Type B pancreatic cell (in vitro differentiated cells): ENCODE measurements around the gene HRAS. TPM values are rescaled to one million over a fixed set of nuclear protein-coding genes. Genes with fewer than 3 reads are reported as not detected.

Experiments
- DNase-seq: peaks from one replicate; pipeline ENCODE4 v3.0.0; 2021; ENCODE audit warnings: mixed read lengths; ENCODE audit not compliant: unreplicated experiment; ENCODE audit errors: extremely low spot score
- H3K27ac Mint-ChIP-seq: 2 replicates; pipeline ENCODE4 v1.8.0; 2021; ENCODE audit warnings: mild to moderate bottlenecking, mixed read lengths
- H3K27me3 Mint-ChIP-seq: 2 replicates; pipeline ENCODE4 v1.8.0; 2021; ENCODE audit warnings: mixed read lengths
- H3K36me3 Mint-ChIP-seq: 2 replicates; pipeline ENCODE4 v1.8.0; 2021; ENCODE audit warnings: mixed read lengths
- H3K4me1 Mint-ChIP-seq: one replicate; pipeline ENCODE4 v1.8.0; 2021; ENCODE audit warnings: mixed read lengths; ENCODE audit not compliant: unreplicated experiment
- H3K4me3 Mint-ChIP-seq: 2 replicates; pipeline ENCODE4 v1.8.0; 2021; ENCODE audit warnings: mild to moderate bottlenecking, mixed read lengths
- H3K9me3 Mint-ChIP-seq: 2 replicates; pipeline ENCODE4 v1.8.0; 2021; ENCODE audit warnings: mixed read lengths
- total RNA-seq: library from RNA; stranded (reverse); gene quantifications from 2 replicates; pipeline ENCODE4 v1.2.1, GENCODE V29; 2021; ENCODE audit warnings: low replicate concordance
- TF ChIP-seq, protein P1 (sequence below): fragments of 200-600 bp; sonication (generic); conservative IDR thresholded peaks from 2 replicates; pipeline ENCODE4 v1.5.0; 2021; ENCODE audit warnings: antibody characterized with exemption, mild to moderate bottlenecking

Gene HRAS
- total RNA-seq, 1 donor from 2014 or later, result 63.1 TPM

DNA sequence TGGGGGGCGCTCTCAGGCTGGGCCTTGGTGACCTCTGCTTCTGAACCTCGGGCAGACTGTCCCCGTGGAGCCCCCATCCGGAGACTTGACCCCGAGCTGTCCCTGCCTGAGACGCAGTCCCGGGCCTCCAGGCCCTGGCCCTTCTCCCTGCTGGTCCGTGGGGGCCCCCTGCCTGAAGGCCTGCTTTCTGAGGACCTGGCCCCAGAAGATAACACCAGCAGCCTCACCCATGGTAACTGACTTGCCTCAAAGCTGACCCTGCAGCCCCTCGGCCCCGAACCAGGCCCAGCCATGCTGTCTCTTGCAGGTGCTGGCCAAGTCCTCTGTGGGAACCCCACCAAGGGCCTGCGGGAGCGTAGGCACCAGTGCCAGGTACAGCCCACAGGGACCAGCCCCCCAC lies 16.2 kb upstream of the HRAS start:
- TF ChIP-seq, protein P1, sequence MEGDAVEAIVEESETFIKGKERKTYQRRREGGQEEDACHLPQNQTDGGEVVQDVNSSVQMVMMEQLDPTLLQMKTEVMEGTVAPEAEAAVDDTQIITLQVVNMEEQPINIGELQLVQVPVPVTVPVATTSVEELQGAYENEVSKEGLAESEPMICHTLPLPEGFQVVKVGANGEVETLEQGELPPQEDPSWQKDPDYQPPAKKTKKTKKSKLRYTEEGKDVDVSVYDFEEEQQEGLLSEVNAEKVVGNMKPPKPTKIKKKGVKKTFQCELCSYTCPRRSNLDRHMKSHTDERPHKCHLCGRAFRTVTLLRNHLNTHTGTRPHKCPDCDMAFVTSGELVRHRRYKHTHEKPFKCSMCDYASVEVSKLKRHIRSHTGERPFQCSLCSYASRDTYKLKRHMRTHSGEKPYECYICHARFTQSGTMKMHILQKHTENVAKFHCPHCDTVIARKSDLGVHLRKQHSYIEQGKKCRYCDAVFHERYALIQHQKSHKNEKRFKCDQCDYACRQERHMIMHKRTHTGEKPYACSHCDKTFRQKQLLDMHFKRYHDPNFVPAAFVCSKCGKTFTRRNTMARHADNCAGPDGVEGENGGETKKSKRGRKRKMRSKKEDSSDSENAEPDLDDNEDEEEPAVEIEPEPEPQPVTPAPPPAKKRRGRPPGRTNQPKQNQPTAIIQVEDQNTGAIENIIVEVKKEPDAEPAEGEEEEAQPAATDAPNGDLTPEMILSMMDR, result no peak
- no peak overlapping the region for H3K4me3 Mint-ChIP-seq
- H3K4me1 Mint-ChIP-seq, result no peaks in the 10 kb centered on the region
- DNase-seq, result no peak
- H3K9me3 Mint-ChIP-seq, result no peaks in the 10 kb centered on the region
- no peak overlapping the region for H3K27ac Mint-ChIP-seq
- H3K36me3 Mint-ChIP-seq, result no peaks in the 10 kb centered on the region
- H3K27me3 Mint-ChIP-seq, result peaks cover 4% of the 10 kb centered on the region

GRCh38 chr11:551131-551530 lies 15.8 kb upstream of the HRAS start:
- Mint-ChIP-seq H3K4me1 (no peaks in the 10 kb centered on the region), H3K4me3 (no peak overlapping the region), H3K27ac (no peak overlapping the region), H3K27me3 (no peaks in the 10 kb centered on the region), H3K36me3 (no peaks in the 10 kb centered on the region), H3K9me3 (no peaks in the 10 kb centered on the region)
- TF ChIP-seq, protein P1, result no peak
- no peak for DNase-seq

DNA sequence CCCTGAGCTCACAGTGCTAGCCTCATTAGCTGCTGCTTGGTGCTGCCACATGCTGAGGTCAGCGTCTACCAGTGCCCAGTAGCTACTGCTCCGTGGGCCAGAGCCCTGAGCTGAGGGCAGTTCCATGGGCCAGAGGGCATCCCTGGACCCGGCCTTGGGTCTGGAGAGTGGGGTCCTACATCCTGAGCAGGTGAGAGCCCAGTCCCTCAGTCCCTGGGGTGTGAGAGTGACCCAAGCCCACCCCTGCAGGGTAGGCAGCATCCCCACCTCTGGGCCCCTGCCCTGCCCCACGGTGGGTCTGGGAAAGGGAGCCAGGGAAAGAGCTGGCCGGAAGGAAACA lies 15.3 kb upstream of the HRAS start:
- Mint-ChIP-seq H3K9me3 (no peaks in the 10 kb centered on the region), H3K36me3 (no peaks in the 10 kb centered on the region), H3K4me3 (no peak overlapping the region), H3K27me3 (no peaks in the 10 kb centered on the region), H3K27ac (no peak overlapping the region), H3K4me1 (no peaks in the 10 kb centered on the region)
- no peak for DNase-seq
- TF ChIP-seq, protein P1, result no peak

DNA sequence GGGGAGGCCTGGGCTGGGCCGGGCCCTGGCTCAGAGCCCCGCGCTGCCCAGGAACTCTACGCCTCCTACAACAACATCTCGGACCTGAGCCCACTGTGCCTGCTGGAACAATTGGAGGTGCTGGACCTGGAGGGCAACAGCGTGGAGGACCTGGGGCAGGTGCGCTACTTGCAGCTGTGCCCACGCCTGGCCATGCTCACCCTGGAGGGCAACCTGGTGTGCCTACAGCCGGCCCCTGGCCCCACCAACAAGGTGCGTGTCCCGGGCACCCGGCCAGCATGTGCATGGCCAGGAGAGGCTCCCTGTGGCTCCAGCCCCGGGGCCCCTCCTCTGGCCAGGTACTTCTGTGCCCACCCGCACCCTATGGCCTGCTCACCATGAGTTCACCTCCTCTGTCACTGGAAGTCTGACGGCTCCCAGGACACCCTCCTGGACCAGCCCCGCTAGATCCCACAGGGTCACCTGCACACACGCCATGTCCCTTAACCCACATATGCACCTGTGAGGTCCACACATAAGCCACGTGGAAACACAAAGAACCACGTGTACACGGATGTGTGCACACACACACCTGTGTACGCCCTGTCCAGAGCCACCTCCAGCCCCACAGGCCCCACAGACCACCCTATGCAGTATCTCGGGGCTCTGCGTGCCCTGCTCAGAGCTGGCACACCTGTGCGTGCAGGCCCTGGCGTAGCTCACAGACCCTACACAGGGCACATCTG lies 14.8 kb upstream of the HRAS start:
- Mint-ChIP-seq H3K9me3 (no peaks in the 10 kb centered on the region), H3K27ac (no peak overlapping the region), H3K27me3 (no peaks in the 10 kb centered on the region), H3K4me1 (no peaks in the 10 kb centered on the region), H3K36me3 (no peaks in the 10 kb centered on the region), H3K4me3 (no peak overlapping the region)
- TF ChIP-seq, protein P1, result no peak
- no peak for DNase-seq

- DNase-seq, result no peak
- H3K36me3 Mint-ChIP-seq, result no peaks in the 10 kb centered on the region
- no peak overlapping the region for H3K4me3 Mint-ChIP-seq
- no peak overlapping the region for H3K27ac Mint-ChIP-seq
- no peaks in the 10 kb centered on the region for H3K4me1 Mint-ChIP-seq
- H3K9me3 Mint-ChIP-seq, result no peaks in the 10 kb centered on the region
- TF ChIP-seq, protein P1, result no peak
- no peaks in the 10 kb centered on the region for H3K27me3 Mint-ChIP-seq
Measured at GRCh38 chr11:548700-549603, 13.6 kb upstream of the HRAS start.
